Endothelial cell of umbilical vein (primary cell): ENCODE data around the gene TXNRD1. TPM values are rescaled to one million over a fixed set of nuclear protein-coding genes. Genes with fewer than 3 reads are reported as not detected.
A peak's percentile ranks its signal among the peaks of the same experiment; 100 is the strongest.

Experiments
- BruUV-seq: library from RNA; stranded (reverse); fragments of 400-500 nt; replicated peaks from 2 replicates; lab custom pipeline; 2021; lab: Mats Ljungman, UMichigan
- CTCF ChIA-PET: fragments of 300-600, 350-600 bp; sonication (Branson Sonifier 250); formaldehyde crosslinking; loops from one replicate; lab custom pipeline; 2021; ENCODE audit warnings: antibody characterized with exemption, inconsistent platforms; lab: Charles Lee
- POLR2A ChIA-PET: fragments of 300-600, 350-600 bp; sonication (Branson Sonifier 250); formaldehyde crosslinking; loops from one replicate; lab custom pipeline; 2021; ENCODE audit warnings: antibody characterized with exemption, inconsistent platforms; lab: Charles Lee
- DNase-seq: peaks from one replicate; pipeline ENCODE4 v3.0.0-alpha.2; 2011; ENCODE audit warnings: low read depth, low spot score
- FAIRE-seq: peaks from 2 replicates; lab custom pipeline; 2011; peaks lifted over from hg19 to GRCh38; lab: Jason Lieb, UNC
- H2AFZ ChIP-seq: 2 replicates; pipeline ENCODE4 v1.6.0; 2012; ENCODE audit warnings: low read depth, low read length, control low read depth, inconsistent platforms
- H3K27ac ChIP-seq: 2 replicates; pipeline ENCODE4 v1.5.1; 2011; ENCODE audit warnings: low read depth, mild to moderate bottlenecking, control low read depth, low read length, moderate library complexity; ENCODE audit not compliant: insufficient read depth
- H3K27me3 ChIP-seq, 2 experiments: 2 replicates each; pipeline versions ENCODE4 v1.6.0 to v1.6.1; 2011; ENCODE audit warnings: low read length in 2 of 2, mixed read lengths in 1 of 2; ENCODE audit not compliant: control insufficient read depth in 2 of 2, insufficient read depth in 2 of 2
- H3K36me3 ChIP-seq, 2 experiments: 2 replicates in 1 of 2; 3 replicates in 1 of 2; pipeline ENCODE4 v1.5.1; 2011; ENCODE audit warnings: low read length in 2 of 2, mild to moderate bottlenecking in 1 of 2, moderate library complexity in 1 of 2; ENCODE audit not compliant: control insufficient read depth in 2 of 2, insufficient read depth in 2 of 2; ENCODE audit errors: extremely low read depth in 1 of 2
- H3K4me1 ChIP-seq: 3 replicates; pipeline ENCODE4 v1.5.1; 2011; ENCODE audit warnings: mild to moderate bottlenecking, low read length; ENCODE audit not compliant: control insufficient read depth, insufficient read depth; ENCODE audit errors: extremely low read depth
- H3K4me2 ChIP-seq: 2 replicates; pipeline ENCODE4 v1.6.1; 2011; ENCODE audit warnings: low read length, control low read depth, mixed read lengths; ENCODE audit not compliant: insufficient read depth
- H3K4me3 ChIP-seq, 3 experiments: fragments of 200-600 bp in 1 of 3; sonication (generic), shearing (Covaris generic) in 1 of 3; replicated peaks in 1 of 3; 2 replicates each; pipeline ENCODE4 v1.5.1; 2011 to 2016; ENCODE audit warnings: control low read depth in 3 of 3, low read length in 3 of 3, mild to moderate bottlenecking in 2 of 3, inconsistent platforms in 1 of 3, low read depth in 1 of 3, moderate library complexity in 1 of 3; ENCODE audit not compliant: insufficient read depth in 1 of 3
- H3K79me2 ChIP-seq: 2 replicates; pipeline ENCODE4 v1.6.0; 2012; ENCODE audit warnings: low read length, inconsistent platforms; ENCODE audit not compliant: control insufficient read depth, insufficient read depth
- H3K9ac ChIP-seq: replicated peaks from 2 replicates; pipeline ENCODE3; 2011; ENCODE audit warnings: low read length, control low read depth; ENCODE audit not compliant: insufficient read depth; ENCODE audit errors: extremely low read depth
- H3K9me1 ChIP-seq: replicated peaks from 3 replicates; pipeline ENCODE4 v1.6.0; 2011; ENCODE audit warnings: mild to moderate bottlenecking, low read length; ENCODE audit not compliant: control insufficient read depth, insufficient read depth; ENCODE audit errors: extremely low read depth
- H3K9me3 ChIP-seq: replicated peaks from 2 replicates; pipeline ENCODE4 v1.5.1; 2012; ENCODE audit warnings: low read length, inconsistent platforms; ENCODE audit not compliant: control insufficient read depth, insufficient read depth
- H4K20me1 ChIP-seq: replicated peaks from 2 replicates; pipeline ENCODE3; 2011; ENCODE audit warnings: mild to moderate bottlenecking, low read length; ENCODE audit not compliant: control insufficient read depth, insufficient read depth; ENCODE audit errors: extremely low read depth
- EZH2 ChIP-seq: IDR thresholded peaks from 2 replicates; pipeline ENCODE4 v1.6.1; 2012; ENCODE audit warnings: borderline replicate concordance, low read depth, mild to moderate bottlenecking, moderate library complexity, low read length, inconsistent platforms; ENCODE audit not compliant: severe bottlenecking
- FOS ChIP-seq: IDR thresholded peaks from 2 replicates; pipeline ENCODE4 v1.6.1; 2011; ENCODE audit warnings: mild to moderate bottlenecking, low read length, moderate library complexity, borderline replicate concordance; ENCODE audit not compliant: insufficient read depth
- GATA2 ChIP-seq: IDR thresholded peaks from 2 replicates; pipeline ENCODE4 v1.7.0; 2011; ENCODE audit warnings: low read depth, mild to moderate bottlenecking, moderate library complexity, mixed read lengths, low read length; ENCODE audit not compliant: insufficient read length, insufficient read depth
- JUN ChIP-seq: IDR thresholded peaks from 2 replicates; pipeline ENCODE4 v1.6.1; 2011; ENCODE audit warnings: borderline replicate concordance, low read depth; ENCODE audit not compliant: insufficient read length, insufficient read depth
- MYC ChIP-seq: IDR thresholded peaks from one replicate; pipeline ENCODE4 v1.6.1; 2011; ENCODE audit warnings: mild to moderate bottlenecking, low read depth, low read length
- POLR2A ChIP-seq: IDR thresholded peaks from 2 replicates; pipeline ENCODE4 v1.6.1; 2012; ENCODE audit warnings: low read depth, mild to moderate bottlenecking, control low read depth, low read length
- POLR2AphosphoS5 ChIP-seq: IDR thresholded peaks from 2 replicates; pipeline ENCODE4 v1.6.1; 2012; ENCODE audit warnings: low read depth, mild to moderate bottlenecking, control low read depth, low read length, moderate library complexity; ENCODE audit not compliant: insufficient read depth
- dilution Hi-C: fragments of 300-500 bp; cut with MboI; formaldehyde crosslinking; loops from one replicate; pipeline ENCODE4 v1.15.0; 2019; ENCODE audit warnings: low sequenced_read_pairs; ENCODE audit not compliant: extremely low pct_ligation_motif_present
- intact Hi-C: fragments of 100-400 bp; cut with micrococcal nuclease; formaldehyde crosslinking; loops from one replicate; pipeline ENCODE4 v1.10.0; 2022
- polyA plus RNA-seq, 4 experiments: library from polyadenylated mRNA; depleted of rRNA in 3 of 4; stranded (reverse) in 3 of 4; unstranded in 1 of 4; fragments of >200 nt; gene quantifications; 2 replicates each; pipeline versions ENCODE4 v1.2.1 to v1.2.3, GENCODE V29; 2011 to 2012; ENCODE audit warnings: missing spikeins in 1 of 4
- total RNA-seq: library from RNA; stranded (reverse); gene quantifications from 2 replicates; pipeline ENCODE4 v1.2.3, GENCODE V29; 2021
- TF ChIP-seq, protein P1 (sequence below): IDR thresholded peaks from 2 replicates; pipeline ENCODE4 v1.6.1; 2011; ENCODE audit not compliant: insufficient read depth, insufficient read length
- TF ChIP-seq, protein P2 (sequence below), 2 donors: IDR thresholded peaks; 1 replicate in 1 of 2; 2 replicates in 1 of 2; pipeline ENCODE4 v1.5.1; 2011; ENCODE audit warnings: low read length in 2 of 2, mild to moderate bottlenecking in 2 of 2, moderate library complexity in 2 of 2, control low read depth in 1 of 2, inconsistent platforms in 1 of 2, low read depth in 1 of 2; ENCODE audit not compliant: insufficient read depth in 1 of 2; ENCODE audit errors: extremely low read depth in 1 of 2

The TXNRD1 gene
- total and polyA plus RNA-seq, 2 donors (not counting 3 experiments of a cell fraction or from before 2014, with no cell fraction given), result 309 to 566 TPM

DNA sequence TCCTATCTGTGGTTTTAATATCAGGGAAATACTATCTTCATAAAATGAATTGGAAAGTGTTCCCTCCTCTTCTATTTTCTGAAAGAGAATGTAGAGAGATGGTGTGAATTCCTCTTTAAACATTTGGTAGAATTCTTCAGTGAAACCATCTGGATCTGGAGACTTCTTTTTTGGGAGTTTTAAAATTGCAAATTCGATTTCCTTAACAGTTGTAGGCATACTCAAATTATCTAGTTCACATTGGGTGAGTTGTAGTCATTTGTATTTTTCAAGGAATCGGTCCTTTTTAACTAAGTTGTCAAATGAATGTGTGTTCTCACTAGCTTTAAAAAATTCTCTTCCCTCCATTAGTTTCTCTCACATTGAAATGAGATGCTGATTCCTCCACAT is 165.8 kb downstream of the TXNRD1 start:
- Histone ChIP-seq H3K27ac (no peak overlapping the region), H3K9me1 (no peaks in the 10 kb centered on the region), H3K27me3 (no peaks in the 10 kb centered on the region), H3K4me2 (no peak overlapping the region), H3K9ac (no peak overlapping the region), H3K4me1 (no peaks in the 10 kb centered on the region), H3K9me3 (no peaks in the 10 kb centered on the region), H3K79me2 (no peaks in the 10 kb centered on the region), H4K20me1 (no peaks in the 10 kb centered on the region), H2AFZ (peak overlapping the region; percentile 6), H3K36me3 (no peaks in the 10 kb centered on the region), H3K4me3 (no peak overlapping the region)
- BruUV-seq, result no TSS peak
- DNase-seq, result no peak
- dilution Hi-C loops (no loop called here), intact Hi-C loops (loop anchor here (1.0 to 5.0 kb wide), 7 partner anchors 180 to 719 kb away; no protein-coding TSS in a partner anchor)
- TF ChIP-seq EZH2 (no peak), GATA2 (no peak), FOS (no peak), POLR2A (no peak), POLR2AphosphoS5 (no peak), JUN (no peak), MYC (no peak)
- TF ChIP-seq, protein P1, sequence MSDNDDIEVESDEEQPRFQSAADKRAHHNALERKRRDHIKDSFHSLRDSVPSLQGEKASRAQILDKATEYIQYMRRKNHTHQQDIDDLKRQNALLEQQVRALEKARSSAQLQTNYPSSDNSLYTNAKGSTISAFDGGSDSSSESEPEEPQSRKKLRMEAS, result no peak
- TF ChIP-seq, protein P2, sequence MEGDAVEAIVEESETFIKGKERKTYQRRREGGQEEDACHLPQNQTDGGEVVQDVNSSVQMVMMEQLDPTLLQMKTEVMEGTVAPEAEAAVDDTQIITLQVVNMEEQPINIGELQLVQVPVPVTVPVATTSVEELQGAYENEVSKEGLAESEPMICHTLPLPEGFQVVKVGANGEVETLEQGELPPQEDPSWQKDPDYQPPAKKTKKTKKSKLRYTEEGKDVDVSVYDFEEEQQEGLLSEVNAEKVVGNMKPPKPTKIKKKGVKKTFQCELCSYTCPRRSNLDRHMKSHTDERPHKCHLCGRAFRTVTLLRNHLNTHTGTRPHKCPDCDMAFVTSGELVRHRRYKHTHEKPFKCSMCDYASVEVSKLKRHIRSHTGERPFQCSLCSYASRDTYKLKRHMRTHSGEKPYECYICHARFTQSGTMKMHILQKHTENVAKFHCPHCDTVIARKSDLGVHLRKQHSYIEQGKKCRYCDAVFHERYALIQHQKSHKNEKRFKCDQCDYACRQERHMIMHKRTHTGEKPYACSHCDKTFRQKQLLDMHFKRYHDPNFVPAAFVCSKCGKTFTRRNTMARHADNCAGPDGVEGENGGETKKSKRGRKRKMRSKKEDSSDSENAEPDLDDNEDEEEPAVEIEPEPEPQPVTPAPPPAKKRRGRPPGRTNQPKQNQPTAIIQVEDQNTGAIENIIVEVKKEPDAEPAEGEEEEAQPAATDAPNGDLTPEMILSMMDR (IDR thresholded peaks at IDR 0.05; ENCODE audit: extremely low read depth in 1 of 2, insufficient read depth in 1 of 2, low read depth in 1 of 2, low read length in 2 of 2), result no peak
- no peak for FAIRE-seq
- ChIA-PET CTCF (interaction anchor here (0.6 to 4.1 kb wide), 137 partner anchors 8 to 1002 kb away, joined by 3 to 120 read pairs (median 5); partner anchors contain the start of genes ALDH1L2, CHST11, NOPCHAP1 and SLC41A2), POLR2A (interaction anchor here (1.6 kb wide), 1 partner anchor 223 kb away, joined by 3 read pairs; no protein-coding TSS in a partner anchor)
